ENCODE results near the gene PRR23C.

PRR23C gene

GRCh38 chr3:139020868-139021234 is 23.8 kb downstream of the PRR23C start, which contains the start of gene PRR23B:
PRR23B (minus strand) TSS chr3:139020926; CDS start chr3:139020661, 265 bp downstream.
- no peak for DNase-seq (ENCODE audit: low read depth)
- H3K4me3 ChIP-seq (ENCODE audit: low read length), result no peak within 1 kb of the TSS
- 0 out of 2 replicates have a peak, but pooled peaks have one; percentile 10 for TF ChIP-seq CTCF (conservative IDR thresholded peaks at IDR 0.05; ENCODE audit: low read length)

- H3K4me3 ChIP-seq (ENCODE audit: low read length), result no peak overlapping the region
- no peak for DNase-seq (ENCODE audit: low read depth)
- TF ChIP-seq CTCF (conservative IDR thresholded peaks at IDR 0.05; ENCODE audit: low read length), result no peak
Observed at GRCh38 chr3:139020036-139020867, 24.4 kb downstream of the PRR23C start.

- H3K4me3 ChIP-seq (ENCODE audit: low read length), result no peak overlapping the region
- DNase-seq (ENCODE audit: low read depth), result no peak
- TF ChIP-seq CTCF (conservative IDR thresholded peaks at IDR 0.05; ENCODE audit: low read length), result no peak
Observed at GRCh38 chr3:139016430-139017048, 28.2 kb downstream of the PRR23C start.

GRCh38 chr3:139006051-139006716 is 38.5 kb downstream of the PRR23C start, which contains the start of gene PRR23A:
PRR23A (minus strand) TSS chr3:139006268; CDS start chr3:139006268, 0 bp downstream.
- H3K4me3 ChIP-seq (ENCODE audit: low read length), result no peak within 1 kb of the TSS
- no peak for TF ChIP-seq CTCF (conservative IDR thresholded peaks at IDR 0.05; ENCODE audit: low read length)
- no peak for DNase-seq (ENCODE audit: low read depth)

- TF ChIP-seq CTCF (conservative IDR thresholded peaks at IDR 0.05; ENCODE audit: low read length), result no peak
- H3K4me3 ChIP-seq (ENCODE audit: low read length), result no peak overlapping the region
Observed at GRCh38 chr3:139005356-139005993, 39.2 kb downstream of the PRR23C start.

GRCh38 chr3:138995706-138996105 is 49.0 kb downstream of the PRR23C start:
- DNase-seq (ENCODE audit: low read depth), result no peak
- H3K4me3 ChIP-seq (ENCODE audit: low read length), result no peak overlapping the region
- TF ChIP-seq CTCF (conservative IDR thresholded peaks at IDR 0.05; ENCODE audit: low read length), result no peak

More at GRCh38 chr3:139005356-139005993, 39.2 kb downstream of the PRR23C start:
- DNase-seq (ENCODE audit: low read depth), result no peak

Measured in AG10803 (cell line).